Fibroblast of the aortic adventitia (primary cell): Measurements from ENCODE around the gene FREM1. TPM values are rescaled to one million over a fixed set of nuclear protein-coding genes. Genes with fewer than 3 reads are reported as not detected.

Experiments
- DNase-seq: peaks from one replicate; pipeline ENCODE4 v3.0.0-alpha.2; 2010; ENCODE audit warnings: low read depth
- H3K4me3 ChIP-seq: 2 replicates; pipeline ENCODE4 v1.5.1; 2011; ENCODE audit warnings: low read depth, mild to moderate bottlenecking, control low read depth, low read length, moderate library complexity
- CTCF ChIP-seq: IDR thresholded peaks from 2 replicates; pipeline ENCODE4 v1.5.1; 2011; ENCODE audit warnings: mild to moderate bottlenecking, low read length, control low read depth, inconsistent platforms; ENCODE audit not compliant: insufficient read depth
- small RNA-seq: library from RNA; depleted of rRNA; stranded (forward); fragments of <200 nt; gene quantifications from one replicate; pipeline ENCODE3, GENCODE V24; 2012
- total RNA-seq: library from RNA; depleted of rRNA; stranded (reverse); fragments of >200 nt; gene quantifications from 2 replicates; pipeline ENCODE4 v1.2.3, GENCODE V29; 2012; ENCODE audit warnings: low replicate concordance

Gene FREM1
- total RNA-seq, 1 donor = 0.45 TPM

DNA sequence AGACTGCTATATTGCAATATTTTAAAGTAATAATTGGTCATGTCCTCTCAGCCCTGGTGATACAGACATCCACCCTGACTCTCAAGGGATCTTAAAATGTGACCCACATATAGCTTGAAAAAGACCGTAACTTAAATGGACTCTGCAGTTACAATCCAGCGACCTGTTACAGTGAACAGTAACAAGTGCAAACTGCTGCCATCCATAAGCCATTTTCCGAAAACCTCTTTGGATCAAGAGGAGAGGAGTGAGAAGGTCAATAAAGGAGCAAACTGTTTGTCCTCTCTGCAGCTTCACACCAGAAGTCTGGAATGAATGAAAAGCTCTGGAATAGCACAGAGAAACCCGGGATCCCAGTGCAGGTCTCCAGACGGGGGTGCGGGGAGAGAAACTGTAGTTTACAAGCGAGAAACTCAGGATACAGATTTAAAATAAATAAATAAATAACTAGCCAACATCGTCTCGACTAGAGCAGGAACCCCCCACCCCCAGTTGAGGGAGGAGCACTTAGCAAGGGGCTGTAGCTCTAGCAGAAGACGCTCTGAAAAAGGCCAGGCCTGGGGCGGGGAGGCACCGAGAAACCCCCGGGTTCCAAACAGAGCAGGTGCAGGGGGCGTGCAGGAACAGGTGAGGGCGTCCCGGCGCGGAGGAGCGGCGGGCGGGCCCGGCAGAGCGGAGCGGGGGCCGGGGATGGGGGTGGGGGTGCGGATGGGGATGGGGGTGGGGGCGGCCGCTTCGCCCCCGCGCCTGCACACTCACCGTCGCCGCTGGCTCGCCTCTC is 217.6 kb downstream of the FREM1 start:
- H3K4me3 ChIP-seq = peak overlapping the region; percentile 89
- DNase-seq = peak; percentile 15
- TF ChIP-seq CTCF = no peak

DNA sequence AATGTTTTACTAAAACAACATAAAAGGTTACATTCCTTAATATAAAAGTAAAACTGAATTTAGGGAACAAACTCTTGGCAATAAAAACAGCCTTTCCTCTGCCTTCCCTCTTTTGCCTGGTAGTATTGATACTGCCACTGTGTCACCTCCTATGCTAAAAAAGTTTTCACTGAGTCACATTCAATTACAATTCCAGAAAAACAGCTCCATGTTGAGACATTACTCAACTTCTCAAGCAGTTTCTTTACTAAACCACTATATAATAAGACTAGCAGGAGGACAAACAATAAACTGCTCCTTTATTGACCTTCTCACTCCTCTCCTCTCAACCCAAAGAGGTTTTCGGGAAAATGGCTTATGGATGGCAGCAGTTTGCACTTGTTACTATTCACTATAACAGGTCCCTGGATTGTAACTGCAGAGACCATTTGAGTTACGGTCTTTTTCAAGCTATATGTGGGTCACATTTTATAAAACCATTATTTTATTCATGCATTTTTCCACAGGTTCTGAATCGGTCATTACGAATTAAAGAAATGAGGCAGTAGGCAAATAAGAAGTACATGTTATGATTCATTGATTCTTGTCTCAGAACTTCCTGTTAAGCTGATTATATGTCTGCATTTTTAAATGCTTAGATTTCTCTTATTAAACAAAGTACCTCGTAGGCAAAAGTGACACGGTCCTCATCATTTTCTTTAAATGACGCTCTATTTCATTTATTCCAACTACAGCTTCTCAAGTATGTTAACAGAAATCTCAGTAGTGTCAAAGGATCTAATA is 219.1 kb downstream of the FREM1 start:
- no peak for TF ChIP-seq CTCF
- H3K4me3 ChIP-seq = no peak overlapping the region
- DNase-seq = no peak

DNA sequence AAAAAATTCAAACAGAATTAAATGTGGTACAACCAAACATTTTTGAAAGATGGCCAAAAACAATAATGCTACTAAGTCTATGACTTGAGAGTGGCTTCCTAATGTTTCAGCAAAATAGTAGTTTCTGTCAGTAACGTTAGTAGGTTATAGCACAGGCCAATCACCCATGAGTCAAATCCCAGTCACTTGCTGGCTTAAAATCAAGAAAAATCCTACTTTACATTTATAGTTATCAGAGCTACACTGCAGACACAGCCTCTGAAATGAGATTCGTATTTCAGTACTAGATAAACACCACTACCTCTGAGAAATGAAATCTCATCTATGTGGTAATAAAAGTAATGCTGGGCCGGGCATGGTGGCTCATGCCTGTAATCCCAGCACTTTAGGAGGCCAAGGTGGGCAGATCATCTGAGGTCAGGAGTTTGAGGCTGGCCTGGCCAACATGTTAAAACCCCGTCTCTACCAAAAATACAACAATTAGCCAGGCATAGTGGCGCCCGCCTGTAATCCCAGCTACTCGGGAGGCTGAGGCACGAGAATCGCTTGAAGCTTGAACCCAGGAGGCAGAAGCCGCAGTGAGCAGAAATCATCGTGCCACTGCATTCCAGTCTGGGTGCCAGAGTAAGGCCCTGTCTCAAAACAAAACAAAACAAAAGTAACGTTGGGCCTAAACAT is 223.0 kb downstream of the FREM1 start:
- DNase-seq = peak; percentile 82
- no peak overlapping the region for H3K4me3 ChIP-seq
- TF ChIP-seq CTCF = no peak

GRCh38 chr9:14686168-14686567 is 224.1 kb downstream of the FREM1 start:
- TF ChIP-seq CTCF = no peak
- no peak overlapping the region for H3K4me3 ChIP-seq

More at GRCh38 chr9:14686168-14686567, 224.1 kb downstream of the FREM1 start:
- DNase-seq = no peak

Small RNA genes lying within 50 kb of the gene (small RNA-seq; reads per million reads assigned to genes)
- gene RNU6-1260P = not detected

Other genes with a start within 250 kb of the FREM1 start
- 11.8 and 21.3 TPM in 2 replicates for gene ZDHHC21, start 217.0 kb downstream of the FREM1 start, total RNA-seq
- not detected in 2 replicates for gene CER1, start 187.7 kb downstream of the FREM1 start, total RNA-seq